Measurements from ENCODE around the gene TDO2.
"Not testable (repeated sequence)": the region's sequence is repeated elsewhere in the genome, so short reads cannot be mapped to it uniquely, and the experiment has no call there.

Gene TDO2

DNA sequence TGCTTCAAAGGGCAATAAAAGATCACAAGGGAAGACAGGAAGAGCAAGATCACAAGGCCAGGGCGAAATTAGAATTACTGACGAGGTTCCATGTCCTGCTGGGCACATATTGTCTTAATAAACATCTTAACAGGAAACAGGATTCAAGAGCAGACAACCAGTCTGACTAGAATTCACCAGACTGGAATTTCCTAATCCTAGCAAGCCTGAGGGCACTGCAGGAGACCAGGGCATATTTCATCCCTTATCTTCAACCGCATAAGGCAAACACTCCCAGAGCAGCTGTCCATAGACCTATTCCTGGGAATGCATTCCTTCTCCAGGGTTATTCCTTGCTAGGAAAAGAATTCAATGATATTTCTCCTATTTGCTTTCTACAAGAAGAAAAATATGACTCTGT, 12.4 kb upstream of the TDO2 start:
- H3K36me3 Mint-ChIP-seq = no peaks in the 10 kb centered on the region

GRCh38 chr4:155898371-155898770, 5.1 kb upstream of the TDO2 start:
- not testable (repeated sequence) for H3K9me3 Mint-ChIP-seq (ENCODE audit: low read depth); H3K36me3 Mint-ChIP-seq; H3K4me3 Mint-ChIP-seq

More for the DNA sequence above, 12.4 kb upstream of the TDO2 start:
- no peak overlapping the region for H3K4me3 Mint-ChIP-seq
- H3K27ac Mint-ChIP-seq = no peak overlapping the region
- peaks cover 14% of the 10 kb centered on the region for H3K27me3 Mint-ChIP-seq
- H3K9me3 Mint-ChIP-seq (ENCODE audit: low read depth) = peaks cover 3% of the 10 kb centered on the region
- no peaks in the 10 kb centered on the region for H3K4me1 Mint-ChIP-seq (ENCODE audit: low read depth)

DNA sequence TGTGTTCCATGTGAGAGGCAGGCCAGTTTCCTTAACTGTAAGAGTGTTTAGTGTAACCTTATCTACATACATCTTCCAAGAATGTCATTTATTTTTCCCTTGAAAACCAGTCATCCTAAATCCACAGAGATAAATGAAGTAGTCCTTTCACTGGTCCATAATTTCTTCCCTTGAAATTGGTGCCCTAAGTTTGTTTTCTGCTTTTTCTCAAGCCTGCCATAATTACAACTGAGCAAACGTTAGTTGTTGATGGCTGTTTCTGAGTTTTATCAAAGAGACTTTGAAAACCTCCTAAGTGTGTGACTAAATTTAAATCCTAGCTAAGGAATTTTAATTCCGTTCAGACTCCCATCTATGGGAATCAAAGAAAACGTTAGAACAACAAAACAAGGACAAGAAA, 3.6 kb upstream of the TDO2 start:
- Mint-ChIP-seq H3K27me3 (peaks cover 4% of the 10 kb centered on the region), H3K36me3 (no peaks in the 10 kb centered on the region), H3K4me1 (ENCODE audit: low read depth) (no peaks in the 10 kb centered on the region), H3K27ac (no peak overlapping the region), H3K9me3 (ENCODE audit: low read depth) (peaks cover 8% of the 10 kb centered on the region), H3K4me3 (no peak overlapping the region)

More at GRCh38 chr4:155898371-155898770, 5.1 kb upstream of the TDO2 start:
- H3K27ac Mint-ChIP-seq; H3K4me1 Mint-ChIP-seq (ENCODE audit: low read depth); H3K27me3 Mint-ChIP-seq: not testable (repeated sequence)

DNA sequence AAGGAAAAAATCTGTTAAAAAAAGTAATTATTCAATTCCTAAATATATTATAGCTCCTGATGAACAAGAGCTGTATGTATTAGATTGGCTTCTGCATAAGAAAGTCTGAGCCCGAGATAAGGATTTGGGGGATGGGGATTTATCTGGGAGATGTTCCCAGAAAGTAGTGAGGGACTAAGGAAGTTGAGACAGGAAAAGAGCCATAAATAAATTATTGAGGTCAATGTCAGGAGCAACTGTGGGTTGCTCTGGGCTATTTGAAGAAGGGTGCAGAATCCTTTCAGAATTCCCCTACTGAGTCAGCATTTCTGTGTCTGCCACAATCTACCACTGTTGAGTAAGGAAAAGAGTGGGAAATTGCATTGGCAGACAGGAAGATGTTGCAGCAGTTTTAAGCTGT, 3.1 kb upstream of the TDO2 start:
- Mint-ChIP-seq H3K4me3 (no peak overlapping the region), H3K27ac (no peak overlapping the region), H3K27me3 (peaks cover 4% of the 10 kb centered on the region), H3K36me3 (no peaks in the 10 kb centered on the region), H3K4me1 (ENCODE audit: low read depth) (no peaks in the 10 kb centered on the region), H3K9me3 (ENCODE audit: low read depth) (peaks cover 8% of the 10 kb centered on the region)

- no peaks in the 10 kb centered on the region for H3K36me3 Mint-ChIP-seq
- H3K4me1 Mint-ChIP-seq (ENCODE audit: low read depth) = no peaks in the 10 kb centered on the region
- peaks cover 2% of the 10 kb centered on the region for H3K27me3 Mint-ChIP-seq
- H3K9me3 Mint-ChIP-seq (ENCODE audit: low read depth) = peaks cover 8% of the 10 kb centered on the region
- no peak overlapping the region for H3K4me3 Mint-ChIP-seq
- H3K27ac Mint-ChIP-seq = no peak overlapping the region
These were observed 2.5 kb upstream of the TDO2 start for GRCh38 chr4:155901013-155901412.

GRCh38 chr4:155904331-155904730, 835 bp downstream of the TDO2 start:
- no peaks in the 10 kb centered on the region for H3K9me3 Mint-ChIP-seq (ENCODE audit: low read depth)
- H3K27me3 Mint-ChIP-seq = peaks cover 2% of the 10 kb centered on the region
- no peaks in the 10 kb centered on the region for H3K36me3 Mint-ChIP-seq
- H3K27ac Mint-ChIP-seq = no peak overlapping the region
- H3K4me1 Mint-ChIP-seq (ENCODE audit: low read depth) = no peaks in the 10 kb centered on the region
- no peak overlapping the region for H3K4me3 Mint-ChIP-seq

- Mint-ChIP-seq H3K9me3 (ENCODE audit: low read depth) (no peaks in the 10 kb centered on the region), H3K27me3 (peaks cover 2% of the 10 kb centered on the region), H3K36me3 (no peaks in the 10 kb centered on the region), H3K4me1 (ENCODE audit: low read depth) (no peaks in the 10 kb centered on the region), H3K27ac (no peak overlapping the region), H3K4me3 (no peak overlapping the region)
These were observed 3.2 kb downstream of the TDO2 start for GRCh38 chr4:155906554-155907247.

GRCh38 chr4:155907556-155907955, 4.1 kb downstream of the TDO2 start:
- no peak overlapping the region for H3K4me3 Mint-ChIP-seq
- H3K27me3 Mint-ChIP-seq = peaks cover 2% of the 10 kb centered on the region
- no peak overlapping the region for H3K27ac Mint-ChIP-seq
- H3K4me1 Mint-ChIP-seq (ENCODE audit: low read depth) = no peaks in the 10 kb centered on the region
- no peaks in the 10 kb centered on the region for H3K9me3 Mint-ChIP-seq (ENCODE audit: low read depth)
- H3K36me3 Mint-ChIP-seq = no peaks in the 10 kb centered on the region

GRCh38 chr4:155908187-155909139, 5.0 kb downstream of the TDO2 start:
- Mint-ChIP-seq H3K27ac (no peak overlapping the region), H3K27me3 (peaks cover 2% of the 10 kb centered on the region), H3K9me3 (ENCODE audit: low read depth) (no peaks in the 10 kb centered on the region), H3K36me3 (no peaks in the 10 kb centered on the region), H3K4me1 (ENCODE audit: low read depth) (no peaks in the 10 kb centered on the region), H3K4me3 (no peak overlapping the region)

- Mint-ChIP-seq H3K9me3 (ENCODE audit: low read depth) (no peaks in the 10 kb centered on the region), H3K27me3 (peaks cover 2% of the 10 kb centered on the region), H3K4me1 (ENCODE audit: low read depth) (no peaks in the 10 kb centered on the region), H3K4me3 (no peak overlapping the region), H3K36me3 (no peaks in the 10 kb centered on the region), H3K27ac (no peak overlapping the region)
These were observed 6.2 kb downstream of the TDO2 start for GRCh38 chr4:155909615-155910226.

- H3K9me3 Mint-ChIP-seq (ENCODE audit: low read depth) = no peaks in the 10 kb centered on the region
- peaks cover 2% of the 10 kb centered on the region for H3K27me3 Mint-ChIP-seq
- no peaks in the 10 kb centered on the region for H3K36me3 Mint-ChIP-seq
- H3K4me1 Mint-ChIP-seq (ENCODE audit: low read depth) = no peaks in the 10 kb centered on the region
- no peak overlapping the region for H3K27ac Mint-ChIP-seq
- H3K4me3 Mint-ChIP-seq = no peak overlapping the region
These were observed 8.4 kb downstream of the TDO2 start for GRCh38 chr4:155911905-155912304.

DNA sequence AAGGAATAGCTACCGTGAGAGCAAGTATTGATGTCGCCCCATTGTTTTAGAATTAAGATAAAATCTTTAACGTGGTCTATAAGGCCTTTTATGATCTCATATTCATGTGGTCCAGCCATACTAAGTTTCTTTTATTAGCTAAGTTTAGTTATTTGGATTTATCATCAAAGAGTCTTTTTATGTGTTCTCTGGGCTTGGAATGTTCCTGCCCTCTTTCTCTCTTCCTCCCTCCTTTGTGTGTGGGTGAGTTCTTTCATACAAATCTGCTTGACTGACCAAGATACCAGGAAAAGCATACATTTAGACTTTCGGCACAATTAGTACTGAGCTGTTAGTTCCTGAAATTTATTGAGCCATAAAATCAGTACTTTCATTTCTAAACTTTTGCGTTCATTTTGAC, 11.3 kb downstream of the TDO2 start:
- no peak overlapping the region for H3K27ac Mint-ChIP-seq
- no peaks in the 10 kb centered on the region for H3K4me1 Mint-ChIP-seq (ENCODE audit: low read depth)
- H3K36me3 Mint-ChIP-seq = no peaks in the 10 kb centered on the region
- H3K9me3 Mint-ChIP-seq (ENCODE audit: low read depth) = no peaks in the 10 kb centered on the region
- H3K4me3 Mint-ChIP-seq = no peak overlapping the region
- peaks cover 5% of the 10 kb centered on the region for H3K27me3 Mint-ChIP-seq

GRCh38 chr4:155921597-155921996, 18.1 kb downstream of the TDO2 start:
- Mint-ChIP-seq H3K4me3 (no peak overlapping the region), H3K36me3 (peaks cover 36% of the 10 kb centered on the region), H3K9me3 (ENCODE audit: low read depth) (no peaks in the 10 kb centered on the region), H3K27me3 (peaks cover 3% of the 10 kb centered on the region), H3K4me1 (ENCODE audit: low read depth) (no peaks in the 10 kb centered on the region), H3K27ac (no peak overlapping the region)

- Mint-ChIP-seq H3K27me3 (no peaks in the 10 kb centered on the region), H3K36me3 (peaks cover 51% of the 10 kb centered on the region), H3K4me3 (no peak overlapping the region), H3K4me1 (ENCODE audit: low read depth) (no peaks in the 10 kb centered on the region), H3K27ac (no peak overlapping the region), H3K9me3 (ENCODE audit: low read depth) (peaks cover 6% of the 10 kb centered on the region)
These were observed 21.1 kb downstream of the TDO2 start for GRCh38 chr4:155924637-155925036.

DNA sequence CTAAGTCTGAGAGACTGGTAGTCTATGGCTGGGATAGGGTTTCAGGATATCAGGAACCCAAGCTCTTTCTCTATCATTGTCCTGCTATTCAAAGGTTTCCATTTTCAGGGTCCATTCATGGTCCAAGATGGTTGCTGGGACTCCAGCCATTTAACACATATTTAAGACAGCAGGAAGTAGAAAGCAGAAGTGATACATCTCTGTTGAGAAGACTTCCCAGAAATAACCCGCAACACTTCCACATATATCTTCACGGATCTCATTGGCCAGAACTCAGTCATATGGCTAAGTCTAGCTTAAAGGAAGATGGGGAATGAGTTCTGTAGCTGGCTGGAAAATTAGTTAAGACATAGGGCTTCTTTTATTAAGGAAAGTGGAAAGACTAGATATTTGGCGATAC, 26.3 kb downstream of the TDO2 start:
- H3K36me3 Mint-ChIP-seq = peaks cover 47% of the 10 kb centered on the region

More for the DNA sequence above, 26.3 kb downstream of the TDO2 start:
- Mint-ChIP-seq H3K9me3 (ENCODE audit: low read depth) (peaks cover 15% of the 10 kb centered on the region), H3K27me3 (no peaks in the 10 kb centered on the region), H3K27ac (no peak overlapping the region), H3K4me1 (ENCODE audit: low read depth) (no peaks in the 10 kb centered on the region), H3K4me3 (no peak overlapping the region)
